ENCODE data around the gene CCDC171. TPM values are rescaled to one million over a fixed set of nuclear protein-coding genes. Genes with fewer than 3 reads are reported as not detected.

CCDC171 gene
- total and polyA plus RNA-seq, 4 donors: 0.13 to 1.1 (median 0.43) TPM

DNA sequence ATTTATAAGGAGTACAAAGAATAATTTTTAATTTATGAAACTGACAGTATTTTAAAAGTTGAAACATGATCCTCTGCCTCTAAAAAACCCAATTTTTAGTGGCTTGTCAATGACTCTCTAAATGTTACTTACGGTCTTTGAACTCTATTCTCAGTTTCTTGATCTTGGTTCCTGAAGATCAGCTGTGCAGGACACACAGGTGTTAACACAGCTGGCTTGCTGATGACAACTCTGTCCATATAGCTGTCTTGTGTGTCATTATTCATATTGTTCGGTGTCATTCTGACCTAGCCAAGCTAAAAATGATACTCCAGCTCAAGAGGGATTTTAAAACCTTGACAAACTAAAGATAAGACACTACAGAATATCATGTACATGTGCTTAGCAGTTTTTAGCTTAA lies 314.5 kb downstream of the CCDC171 start:
- H3K9me3 ChIP-seq (ENCODE audit: control insufficient read depth in 4 of 4, low read length in 3 of 4): no peaks in the 10 kb centered on the region
- no peak overlapping the region for H3K9ac ChIP-seq (ENCODE audit: low read depth in 1 of 2, low read length in 2 of 2)
- no peaks in the 10 kb centered on the region for H3K4me1 ChIP-seq (ENCODE audit: control insufficient read depth in 4 of 4, insufficient read depth in 4 of 4, low read length in 3 of 4)
- no peak overlapping the region for H3K27ac ChIP-seq (ENCODE audit: low read depth in 1 of 2, low read length in 2 of 2)
- no peak for DNase-seq (ENCODE audit: low spot score)
- H3K27me3 ChIP-seq (ENCODE audit: control insufficient read depth in 4 of 4, insufficient read depth in 4 of 4, low read length in 3 of 4): no peaks in the 10 kb centered on the region
- TF ChIP-seq RAD21 (IDR thresholded peaks at IDR 0.05) (no peak), SP1 (IDR thresholded peaks at IDR 0.05) (no peak), NR2F2 (IDR thresholded peaks at IDR 0.05) (no peak), RXRA (IDR thresholded peaks at IDR 0.05) (no peak), EGR1 (IDR thresholded peaks at IDR 0.05; ENCODE audit: low read depth in 2 of 2) (no peak), YY1 (IDR thresholded peaks at IDR 0.05) (no peak)
- TF ChIP-seq, protein P1, sequence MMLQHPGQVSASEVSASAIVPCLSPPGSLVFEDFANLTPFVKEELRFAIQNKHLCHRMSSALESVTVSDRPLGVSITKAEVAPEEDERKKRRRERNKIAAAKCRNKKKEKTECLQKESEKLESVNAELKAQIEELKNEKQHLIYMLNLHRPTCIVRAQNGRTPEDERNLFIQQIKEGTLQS (IDR thresholded peaks at IDR 0.05): no peak
- TF ChIP-seq, protein P2, sequence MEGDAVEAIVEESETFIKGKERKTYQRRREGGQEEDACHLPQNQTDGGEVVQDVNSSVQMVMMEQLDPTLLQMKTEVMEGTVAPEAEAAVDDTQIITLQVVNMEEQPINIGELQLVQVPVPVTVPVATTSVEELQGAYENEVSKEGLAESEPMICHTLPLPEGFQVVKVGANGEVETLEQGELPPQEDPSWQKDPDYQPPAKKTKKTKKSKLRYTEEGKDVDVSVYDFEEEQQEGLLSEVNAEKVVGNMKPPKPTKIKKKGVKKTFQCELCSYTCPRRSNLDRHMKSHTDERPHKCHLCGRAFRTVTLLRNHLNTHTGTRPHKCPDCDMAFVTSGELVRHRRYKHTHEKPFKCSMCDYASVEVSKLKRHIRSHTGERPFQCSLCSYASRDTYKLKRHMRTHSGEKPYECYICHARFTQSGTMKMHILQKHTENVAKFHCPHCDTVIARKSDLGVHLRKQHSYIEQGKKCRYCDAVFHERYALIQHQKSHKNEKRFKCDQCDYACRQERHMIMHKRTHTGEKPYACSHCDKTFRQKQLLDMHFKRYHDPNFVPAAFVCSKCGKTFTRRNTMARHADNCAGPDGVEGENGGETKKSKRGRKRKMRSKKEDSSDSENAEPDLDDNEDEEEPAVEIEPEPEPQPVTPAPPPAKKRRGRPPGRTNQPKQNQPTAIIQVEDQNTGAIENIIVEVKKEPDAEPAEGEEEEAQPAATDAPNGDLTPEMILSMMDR (IDR thresholded peaks at IDR 0.05; ENCODE audit: low read depth, low read length, missing input control): no peak
- no peak overlapping the region for H3K4me3 ChIP-seq (ENCODE audit: low read depth in 1 of 3, low read length in 3 of 3)
- H3K36me3 ChIP-seq (ENCODE audit: control insufficient read depth in 4 of 4, insufficient read depth in 3 of 4, low read depth in 1 of 4, low read length in 3 of 4): no peaks in the 10 kb centered on the region
- WGBS: 84% methylated on average over 2 of the region's 2 CpGs

- no peak for TF ChIP-seq HNF4G (IDR thresholded peaks at IDR 0.05)
- no peak for TF ChIP-seq REST (IDR thresholded peaks at IDR 0.05)
- TF ChIP-seq TAF1 (conservative IDR thresholded peaks at IDR 0.05): no peak
- TF ChIP-seq FOXA2 (IDR thresholded peaks at IDR 0.05): no peak
- Histone ChIP-seq H3K4me1 (ENCODE audit: control insufficient read depth in 4 of 4, insufficient read depth in 4 of 4, low read length in 3 of 4) (no peaks in the 10 kb centered on the region), H3K9me3 (ENCODE audit: control insufficient read depth in 4 of 4, low read length in 3 of 4) (no peaks in the 10 kb centered on the region), H3K4me3 (ENCODE audit: low read depth in 1 of 3, low read length in 3 of 3) (no peak overlapping the region), H3K9ac (ENCODE audit: low read depth in 1 of 2, low read length in 2 of 2) (no peak overlapping the region), H3K27me3 (ENCODE audit: control insufficient read depth in 4 of 4, insufficient read depth in 4 of 4, low read length in 3 of 4) (no peaks in the 10 kb centered on the region), H3K27ac (ENCODE audit: low read depth in 1 of 2, low read length in 2 of 2) (no peak overlapping the region), H3K36me3 (ENCODE audit: control insufficient read depth in 4 of 4, insufficient read depth in 3 of 4, low read depth in 1 of 4, low read length in 3 of 4) (no peaks in the 10 kb centered on the region)
- no peak for DNase-seq (ENCODE audit: low spot score)
Observed at GRCh38 chr9:15867988-15868387, 315.1 kb downstream of the CCDC171 start.

GRCh38 chr9:15873573-15874177 lies 320.8 kb downstream of the CCDC171 start:
- no peaks in the 10 kb centered on the region for H3K4me1 ChIP-seq (ENCODE audit: control insufficient read depth in 4 of 4, insufficient read depth in 4 of 4, low read length in 3 of 4)
- no peak for DNase-seq (ENCODE audit: low spot score)
- H3K27me3 ChIP-seq (ENCODE audit: control insufficient read depth in 4 of 4, insufficient read depth in 4 of 4, low read length in 3 of 4): no peaks in the 10 kb centered on the region
- no peak overlapping the region for H3K9ac ChIP-seq (ENCODE audit: low read depth in 1 of 2, low read length in 2 of 2)
- no peaks in the 10 kb centered on the region for H3K9me3 ChIP-seq (ENCODE audit: control insufficient read depth in 4 of 4, low read length in 3 of 4)
- H3K27ac ChIP-seq (ENCODE audit: low read depth in 1 of 2, low read length in 2 of 2): no peak overlapping the region
- 7% methylated on average over 2 of the region's 2 CpGs for WGBS
- no peaks in the 10 kb centered on the region for H3K36me3 ChIP-seq (ENCODE audit: control insufficient read depth in 4 of 4, insufficient read depth in 3 of 4, low read depth in 1 of 4, low read length in 3 of 4)
- TF ChIP-seq HNF4A (conservative IDR thresholded peaks at IDR 0.05) (no peak), RAD21 (IDR thresholded peaks at IDR 0.05) (peak; percentile 88 to 89), TAF1 (conservative IDR thresholded peaks at IDR 0.05) (no peak), FOXA2 (IDR thresholded peaks at IDR 0.05) (no peak)
- TF ChIP-seq, protein P2 (IDR thresholded peaks at IDR 0.05; ENCODE audit: low read depth, low read length, missing input control): peak; percentile 62
- no peak overlapping the region for H3K4me3 ChIP-seq (ENCODE audit: low read depth in 1 of 3, low read length in 3 of 3)

Measured in liver (tissue), 9 donors.